ENCODE data around the gene OBSL1. TPM values are rescaled to one million over a fixed set of nuclear protein-coding genes. Genes with fewer than 3 reads are reported as not detected.

The OBSL1 gene
- polyA plus RNA-seq, 3 donors = 64.3 to 87.8 (median 66.4) TPM

DNA sequence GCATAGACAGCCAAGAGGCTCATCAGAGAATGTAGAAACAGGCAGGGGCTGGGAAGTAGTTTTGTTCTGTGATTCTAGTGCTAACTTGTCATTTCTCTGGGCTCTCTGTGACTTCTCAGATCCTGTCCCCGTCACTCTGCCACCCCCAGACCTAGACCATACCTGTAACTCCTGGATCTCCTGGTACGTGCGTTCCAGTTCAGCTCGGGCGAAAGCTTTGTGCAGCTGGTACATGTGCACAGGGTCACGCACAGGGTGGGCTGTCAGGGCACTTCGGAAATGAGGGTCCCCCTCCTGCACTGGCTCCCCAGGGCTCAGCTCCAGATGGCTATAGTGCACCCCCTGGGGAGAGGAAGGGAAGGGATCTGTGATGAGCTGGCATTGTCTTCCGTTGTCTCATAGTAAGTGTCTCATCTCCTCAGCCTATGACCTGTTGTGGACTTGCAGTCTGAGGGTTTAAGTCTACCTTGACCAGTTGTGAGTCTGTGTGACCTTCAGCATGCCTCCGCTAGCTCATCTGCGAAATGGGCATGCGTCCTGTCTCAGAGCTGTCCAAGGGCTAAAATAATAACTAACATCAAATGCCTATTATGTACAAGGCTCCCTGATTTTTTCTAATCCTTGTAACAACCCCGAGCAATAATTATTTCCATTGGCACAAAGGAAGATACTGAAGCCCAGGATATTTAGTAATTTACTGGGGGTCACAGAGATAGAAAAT is 30.4 kb downstream of the OBSL1 start:
- WGBS, 3 donors = 86 to 91% (median 88%) methylated on average over 12 of the region's 12 CpGs
- H3K27ac ChIP-seq (ENCODE audit: low read depth, low read length) = no peak overlapping the region

DNA sequence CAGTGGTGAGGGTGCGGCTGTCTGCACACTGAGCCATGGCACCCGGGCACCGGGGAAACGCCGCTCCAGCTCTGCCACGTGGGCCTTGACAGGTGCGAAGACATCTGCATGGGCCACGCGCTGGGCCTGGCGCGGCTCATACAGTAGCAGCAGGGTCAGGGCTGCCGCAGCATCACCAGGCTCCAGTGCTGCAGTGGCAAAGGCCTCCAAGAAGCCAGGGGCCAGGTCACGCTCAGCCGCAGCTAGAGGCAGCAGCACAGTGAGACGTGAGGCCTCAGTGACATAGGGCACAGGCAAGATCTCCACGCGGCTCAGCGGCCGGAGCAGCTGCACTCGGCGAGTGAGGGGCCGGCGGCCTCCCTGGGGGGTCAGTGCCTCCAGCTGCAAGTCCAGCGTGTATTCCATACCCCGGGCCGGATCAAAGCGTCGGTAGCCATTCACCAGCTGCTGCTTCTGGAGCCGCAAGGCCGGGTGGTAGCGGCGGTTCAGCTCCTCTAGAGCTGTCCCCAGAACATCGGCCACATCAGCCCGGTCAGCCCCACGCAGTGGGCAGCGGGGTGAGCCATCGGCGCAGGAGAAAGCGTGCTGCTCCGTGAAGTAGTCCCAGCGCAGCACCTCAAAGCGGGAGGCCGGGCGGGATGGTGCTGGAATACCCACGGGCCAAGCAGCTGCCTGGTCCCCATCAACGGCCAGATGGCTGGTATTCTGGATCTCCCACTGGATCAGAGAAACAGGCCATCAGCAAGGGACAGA is 31.2 kb downstream of the OBSL1 start:
- 93 to 95% (median 94%) methylated on average over 46 of the region's 46 CpGs for WGBS, 3 donors
- H3K27ac ChIP-seq (ENCODE audit: low read depth, low read length) = no peak overlapping the region

DNA sequence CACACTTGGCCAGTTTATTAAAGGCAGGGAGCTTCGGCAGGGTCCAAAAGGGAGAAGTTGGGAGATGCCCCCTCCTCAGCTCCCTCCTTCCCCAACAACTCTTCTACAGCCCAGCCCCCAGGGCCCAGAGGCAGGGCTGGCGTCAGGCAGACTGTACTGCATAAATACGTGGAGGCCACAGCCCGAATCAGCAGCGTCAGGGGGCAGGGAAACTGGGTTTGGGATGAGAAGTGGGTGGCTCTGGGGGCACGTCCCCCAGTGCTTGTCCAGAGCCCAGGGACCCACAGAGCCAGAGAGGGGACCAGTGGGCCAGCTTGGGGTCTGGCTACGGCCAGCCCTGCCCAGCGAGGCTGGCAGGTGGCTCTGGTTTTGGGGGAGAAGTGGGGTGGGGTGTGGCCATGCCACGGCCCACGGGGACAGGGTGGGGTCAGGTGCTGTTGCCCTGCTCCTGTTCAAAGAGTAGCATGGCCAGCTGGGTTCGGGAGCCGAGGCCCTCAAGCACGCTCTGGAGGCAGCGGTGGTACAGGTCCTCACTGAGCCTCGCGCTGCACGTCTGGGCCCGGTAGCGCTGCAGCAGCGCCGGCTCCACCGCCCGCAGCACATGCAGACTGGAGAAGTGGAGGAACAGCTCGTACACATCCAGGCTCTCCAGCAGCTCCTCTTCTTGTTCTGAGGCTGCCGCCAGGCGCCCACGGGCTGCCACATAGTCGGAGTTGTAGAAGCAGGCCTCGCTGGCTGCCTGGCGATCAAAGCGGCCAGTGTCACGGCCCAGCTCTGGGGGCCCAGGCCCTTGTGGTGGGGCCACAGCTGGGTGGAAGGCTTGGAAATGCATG is 32.2 kb downstream of the OBSL1 start:
- WGBS, 3 donors = 85 to 89% (median 86%) methylated on average over 29 to 32 of the region's 32 CpGs
- no peak overlapping the region for H3K27ac ChIP-seq (ENCODE audit: low read depth, low read length)

DNA sequence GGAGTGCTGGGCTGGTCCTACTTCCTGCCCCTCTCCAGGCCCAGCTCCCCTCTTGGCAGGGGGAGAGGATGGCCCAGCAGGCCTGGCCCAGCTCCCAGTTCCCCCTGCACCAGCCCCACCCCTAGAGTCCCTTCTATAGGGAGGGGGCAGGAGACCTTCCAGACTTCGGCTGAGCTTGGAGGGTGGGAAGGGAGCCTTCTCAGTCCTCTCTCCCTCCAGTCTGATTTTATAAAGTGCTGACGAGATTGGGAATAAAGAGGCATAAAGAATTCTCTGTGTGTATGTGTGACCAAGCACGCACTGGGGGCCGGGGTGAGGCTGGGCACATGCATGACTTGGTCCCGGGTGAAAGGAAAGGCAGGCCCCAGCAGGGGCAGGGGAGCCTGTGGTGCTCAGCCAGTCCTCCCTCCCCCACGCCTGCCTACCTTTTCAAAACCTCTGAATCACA is 32.8 kb downstream of the OBSL1 start:
- no peak overlapping the region for H3K27ac ChIP-seq (ENCODE audit: low read depth, low read length)
- WGBS, 3 donors = 58 to 84% (median 60%) methylated on average over 6 of the region's 6 CpGs

DNA sequence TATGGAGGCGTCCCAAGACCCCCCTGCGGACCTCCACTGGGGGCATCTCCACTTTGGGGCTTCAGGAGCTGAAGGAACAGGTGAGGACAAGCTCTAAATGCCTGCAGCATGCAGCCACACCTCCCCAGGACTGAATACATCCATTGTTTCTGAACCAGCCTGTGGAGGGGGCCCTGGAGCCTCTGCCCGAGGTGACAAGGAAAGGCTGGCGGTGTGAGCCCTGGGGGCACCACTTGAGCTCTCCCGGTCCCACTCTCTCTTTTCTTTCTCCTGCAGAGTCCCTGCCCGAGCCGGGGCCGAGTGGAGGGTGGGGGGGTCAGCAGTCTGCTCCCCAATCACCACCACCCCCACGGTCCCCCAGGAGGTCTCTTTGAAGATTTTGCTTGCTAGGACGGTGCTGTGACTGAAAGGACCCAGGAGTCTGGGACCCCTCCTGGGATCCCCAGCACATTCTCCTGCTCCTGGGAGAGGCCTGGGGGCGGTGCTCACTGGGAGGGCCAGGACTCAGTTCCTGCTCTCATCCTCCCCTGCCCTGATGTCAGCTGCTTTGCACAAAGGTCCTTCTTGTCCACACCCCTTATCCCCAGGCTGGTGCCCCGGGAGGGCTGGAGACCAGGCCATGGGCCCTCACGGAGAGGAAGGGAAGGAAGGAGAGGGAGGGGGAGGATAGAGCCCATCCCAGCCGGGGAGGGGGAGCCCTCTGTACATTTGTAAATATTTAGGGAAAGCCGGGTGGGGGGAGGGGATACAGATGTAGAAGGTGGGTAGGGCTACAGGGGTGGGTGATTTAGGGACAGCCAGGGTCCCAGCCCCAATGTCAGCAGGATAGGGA is 33.5 kb downstream of the OBSL1 start:
- WGBS, 3 donors = 46 to 51% (median 50%) methylated on average over 13 to 15 of the region's 15 CpGs
- H3K27ac ChIP-seq (ENCODE audit: low read depth, low read length) = no peak overlapping the region

DNA sequence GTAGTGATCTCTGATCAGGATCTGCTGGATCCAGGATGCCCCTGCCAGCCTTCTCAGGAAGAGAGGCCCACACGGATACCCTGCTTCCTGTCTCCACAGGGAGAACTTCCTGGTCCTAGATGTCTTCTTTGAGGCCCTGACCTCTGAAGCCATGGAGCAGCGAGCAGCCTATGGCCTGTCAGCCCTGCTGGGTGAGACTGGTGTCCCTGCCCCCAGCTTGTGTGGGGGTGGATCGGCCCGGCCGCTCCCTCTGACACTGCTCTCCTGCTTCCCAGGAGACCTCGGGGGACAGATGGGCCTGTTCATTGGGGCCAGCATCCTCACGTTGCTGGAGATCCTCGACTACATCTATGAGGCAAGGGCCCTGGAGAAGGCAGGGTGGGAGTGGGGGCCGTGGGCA is 34.4 kb downstream of the OBSL1 start:
- WGBS, 3 donors = 48 to 66% (median 58%) methylated on average over 9 of the region's 9 CpGs
- no peak overlapping the region for H3K27ac ChIP-seq (ENCODE audit: low read depth, low read length)

DNA sequence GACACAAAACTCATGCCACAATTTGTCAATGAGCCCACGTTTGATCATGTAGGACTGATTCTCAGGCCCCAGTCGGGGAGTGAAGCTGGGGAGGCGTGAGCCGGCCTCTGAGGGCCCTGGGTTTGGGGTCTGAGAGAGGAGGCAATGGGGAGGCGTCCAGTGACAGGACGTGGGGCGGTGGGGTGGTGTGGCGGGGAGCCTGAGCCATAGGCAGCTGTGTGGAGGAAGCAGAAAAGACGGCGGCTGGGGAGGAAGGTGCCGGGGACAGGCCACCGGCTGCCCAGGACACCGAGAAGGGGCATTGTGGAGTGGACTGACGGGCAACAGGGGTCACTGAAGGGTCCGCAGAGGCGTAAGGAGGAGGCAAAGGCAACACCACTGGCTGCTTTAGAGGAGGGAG is 34.9 kb downstream of the OBSL1 start:
- WGBS, 3 donors = 73 to 84% (median 76%) methylated on average over 16 of the region's 16 CpGs
- H3K27ac ChIP-seq (ENCODE audit: low read depth, low read length) = no peak overlapping the region

DNA sequence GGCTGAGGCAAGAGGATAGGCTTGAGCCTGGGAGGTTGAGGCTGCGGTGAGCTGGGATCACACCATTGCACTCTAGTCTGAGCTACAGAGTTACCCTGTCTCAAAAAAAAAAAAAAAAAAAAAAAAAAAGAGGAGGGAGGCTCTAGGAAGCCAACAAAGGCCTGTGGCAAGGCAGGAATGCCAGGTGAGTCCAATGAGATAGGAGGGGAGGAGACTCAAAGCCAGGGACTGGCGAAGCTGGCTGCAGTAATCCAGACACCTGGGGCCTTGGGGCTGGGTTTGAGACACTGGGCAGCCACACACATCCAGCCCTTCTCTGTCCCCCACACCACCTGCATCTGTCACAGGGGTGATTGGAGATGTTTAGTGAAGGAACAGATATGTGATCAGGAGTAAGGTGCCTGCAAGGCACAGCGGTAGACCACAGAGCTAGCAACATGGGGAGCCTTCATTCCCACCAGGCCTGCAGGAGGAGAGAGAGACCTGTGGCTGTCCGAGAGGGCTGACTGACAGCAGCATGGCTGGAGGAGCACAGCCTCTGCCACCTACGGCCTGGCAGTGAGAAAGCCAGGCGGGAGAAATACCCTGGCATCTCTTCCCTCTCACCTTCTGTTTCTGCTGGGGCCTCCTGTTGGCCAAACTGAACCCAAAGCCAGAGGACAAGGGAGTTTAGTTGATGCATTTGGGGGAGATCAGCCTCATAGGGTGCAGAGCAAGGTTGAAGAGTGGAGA is 37.2 kb downstream of the OBSL1 start:
- H3K27ac ChIP-seq (ENCODE audit: low read depth, low read length) = no peak overlapping the region
- WGBS, 3 donors = 78 to 89% (median 88%) methylated on average over 6 of the region's 6 CpGs

DNA sequence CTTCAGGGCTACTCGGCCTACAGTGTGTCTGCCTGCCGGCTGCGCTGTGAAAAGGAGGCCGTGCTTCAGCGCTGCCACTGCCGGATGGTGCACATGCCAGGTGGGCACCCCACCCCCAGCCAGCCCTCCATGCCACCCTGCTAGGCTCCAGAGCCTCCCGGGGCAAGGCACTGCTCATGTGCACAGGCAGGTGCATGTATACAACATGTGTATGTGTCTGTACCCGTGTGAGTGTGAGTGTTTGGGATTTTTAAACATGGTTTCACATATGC is 39.0 kb downstream of the OBSL1 start:
- WGBS, 3 donors = 76 to 89% (median 80%) methylated on average over 8 of the region's 8 CpGs
- no peak overlapping the region for H3K27ac ChIP-seq (ENCODE audit: low read depth, low read length)

DNA sequence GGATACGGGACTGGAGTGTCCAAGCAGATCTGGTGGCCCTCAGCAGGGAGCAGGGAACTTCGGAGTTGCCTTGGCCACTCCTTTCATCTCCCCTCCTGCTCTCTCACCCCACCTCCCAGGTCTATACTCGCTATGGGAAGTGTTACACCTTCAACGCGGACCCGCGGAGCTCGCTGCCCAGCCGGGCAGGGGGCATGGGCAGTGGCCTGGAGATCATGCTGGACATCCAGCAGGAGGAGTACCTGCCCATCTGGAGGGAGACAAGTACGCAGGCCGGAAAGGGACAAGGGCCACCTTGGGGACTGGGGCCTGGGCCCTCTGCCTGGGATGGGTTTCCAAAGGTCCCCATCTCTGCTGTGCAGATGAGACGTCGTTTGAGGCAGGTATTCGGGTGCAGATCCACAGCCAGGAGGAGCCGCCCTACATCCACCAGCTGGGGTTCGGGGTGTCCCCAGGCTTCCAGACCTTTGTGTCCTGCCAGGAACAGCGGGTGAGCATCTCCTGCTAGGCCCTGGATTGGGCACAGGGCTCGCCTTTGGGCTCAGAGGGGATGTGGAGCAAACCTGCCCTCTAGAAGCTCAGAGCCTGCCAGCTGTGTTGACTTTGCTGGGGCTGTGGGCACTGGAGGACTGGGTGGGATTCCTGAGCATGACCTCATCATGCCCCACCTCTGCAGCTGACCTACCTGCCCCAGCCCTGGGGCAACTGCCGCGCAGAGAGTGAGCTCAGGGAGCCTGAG is 39.5 kb downstream of the OBSL1 start:
- no peak overlapping the region for H3K27ac ChIP-seq (ENCODE audit: low read depth, low read length)
- WGBS, 3 donors = 74 to 80% (median 79%) methylated on average over 20 of the region's 20 CpGs

DNA sequence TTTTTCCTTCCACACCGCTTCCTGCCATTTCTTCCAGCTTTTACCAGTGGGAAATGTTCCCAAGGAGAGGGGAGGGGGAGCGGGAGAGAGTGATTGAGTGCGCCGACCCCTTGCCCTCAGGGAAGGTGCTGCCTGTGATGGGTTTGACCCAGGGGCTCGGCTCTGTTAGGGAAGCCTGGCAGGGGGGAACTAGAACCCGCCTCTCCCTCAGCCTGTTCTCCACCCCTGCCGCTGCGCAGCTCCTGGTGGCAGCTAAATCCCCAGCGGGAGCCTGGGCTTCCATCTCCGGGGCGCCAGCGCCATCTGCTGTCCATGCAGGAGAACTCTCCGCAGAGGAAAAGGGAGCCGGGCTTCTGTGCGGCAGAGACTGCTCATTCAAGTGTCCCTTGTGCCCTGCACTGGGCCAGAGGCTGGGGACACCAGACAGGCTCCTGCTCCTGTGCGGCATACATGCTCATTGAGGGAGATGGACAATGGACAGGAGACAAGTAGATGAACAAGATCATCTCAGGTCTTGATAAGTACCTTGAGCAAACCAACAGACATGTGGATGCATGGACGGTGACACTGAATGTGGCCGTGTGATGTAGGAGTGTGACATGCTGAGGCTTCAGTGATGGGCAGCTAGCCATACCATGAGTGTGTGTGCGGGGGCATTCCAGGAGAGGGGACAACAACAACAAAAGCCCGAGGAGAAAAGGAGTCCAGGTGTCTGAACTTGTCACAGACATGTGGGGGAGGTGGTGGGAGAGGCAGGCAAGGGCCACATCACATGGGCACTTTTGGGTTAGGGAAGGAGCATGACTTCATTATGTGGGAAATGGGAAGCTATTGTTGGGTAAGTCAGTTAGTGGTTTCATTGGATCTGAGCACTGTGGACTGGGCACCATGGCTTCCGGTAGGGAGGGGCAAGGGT is 41.0 kb downstream of the OBSL1 start:
- 11 to 15% (median 14%) methylated on average over 21 of the region's 21 CpGs for WGBS, 3 donors
- no peak overlapping the region for H3K27ac ChIP-seq (ENCODE audit: low read depth, low read length)

DNA sequence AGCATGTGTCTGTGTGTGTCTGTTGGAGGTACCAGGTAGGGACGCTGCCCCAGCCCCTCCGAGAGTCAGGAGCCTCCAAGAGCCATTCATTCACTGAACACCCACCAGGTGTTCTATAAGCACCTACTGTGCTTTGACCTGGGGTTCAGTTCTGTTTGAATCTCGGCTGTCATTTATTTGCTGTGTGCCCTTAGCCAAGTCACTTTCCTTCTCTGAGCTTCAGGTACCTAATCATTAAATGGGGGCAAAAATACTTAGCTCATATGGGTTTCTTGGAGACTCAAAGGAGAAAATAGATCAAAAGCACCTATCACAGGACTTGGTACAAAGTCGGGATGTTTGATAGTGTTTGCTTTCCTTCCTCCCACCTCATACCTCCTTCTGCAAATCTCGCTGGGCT is 43.9 kb downstream of the OBSL1 start:
- no peak overlapping the region for H3K27ac ChIP-seq (ENCODE audit: low read depth, low read length)
- WGBS, 3 donors = 50 to 70% (median 62%) methylated on average over 5 of the region's 5 CpGs

DNA sequence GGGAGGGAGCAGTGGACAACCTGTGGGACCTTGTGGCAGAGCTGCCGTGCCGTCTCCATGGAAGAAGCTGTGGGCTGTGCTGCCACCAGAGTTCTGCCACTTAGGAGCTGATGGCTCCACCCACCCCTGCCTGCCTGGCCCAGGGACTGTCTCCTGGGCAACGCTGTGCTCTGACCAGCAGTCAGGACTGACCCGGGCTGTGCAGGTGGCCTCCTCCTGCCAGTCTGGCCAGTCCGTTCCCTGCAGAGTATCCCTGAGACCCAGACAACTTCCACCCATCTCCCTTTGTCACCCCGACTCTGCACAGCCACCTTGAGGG is 44.3 kb downstream of the OBSL1 start:
- 22 to 61% (median 60%) methylated on average over 6 of the region's 6 CpGs for WGBS, 3 donors
- no peak overlapping the region for H3K27ac ChIP-seq (ENCODE audit: low read depth, low read length)

DNA sequence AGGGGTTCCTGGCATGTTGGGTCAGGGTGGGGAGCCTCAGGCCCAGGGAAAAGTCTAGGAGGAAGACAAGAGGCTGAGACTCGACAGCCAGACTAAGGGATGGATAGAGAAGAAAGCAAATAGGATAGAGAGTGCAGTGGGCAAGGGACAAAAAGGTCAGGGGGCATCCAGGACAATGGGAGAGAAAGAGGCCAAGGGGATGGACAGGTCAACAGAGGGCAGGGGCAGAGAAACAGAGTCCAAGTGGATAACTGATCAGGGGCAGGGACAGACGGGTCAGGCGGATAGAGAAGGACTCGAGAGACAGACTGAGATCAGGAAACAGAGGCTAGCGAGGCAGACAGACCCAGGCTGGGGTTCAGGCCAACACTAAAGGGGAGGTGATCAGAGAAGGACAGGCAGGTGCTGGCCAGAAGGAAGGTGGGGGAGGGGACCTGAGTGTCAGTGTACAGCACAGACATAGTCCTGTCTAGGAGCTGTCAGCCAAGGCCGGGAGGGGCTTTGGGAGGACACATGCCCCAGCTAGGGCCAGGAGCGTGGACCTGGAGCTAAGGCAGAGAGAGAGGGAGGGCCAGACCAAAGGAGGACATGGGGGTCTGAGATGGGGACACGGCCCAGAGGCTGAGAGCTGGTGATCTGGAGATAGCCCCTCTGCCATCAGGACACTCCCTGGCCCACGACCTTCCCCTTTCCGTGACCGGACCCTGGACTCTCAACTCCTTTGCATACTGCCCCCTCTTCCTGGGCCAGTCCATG is 44.8 kb downstream of the OBSL1 start:
- 46 to 53% (median 49%) methylated on average over 10 to 11 of the region's 11 CpGs for WGBS, 3 donors
- no peak overlapping the region for H3K27ac ChIP-seq (ENCODE audit: low read depth, low read length)

DNA sequence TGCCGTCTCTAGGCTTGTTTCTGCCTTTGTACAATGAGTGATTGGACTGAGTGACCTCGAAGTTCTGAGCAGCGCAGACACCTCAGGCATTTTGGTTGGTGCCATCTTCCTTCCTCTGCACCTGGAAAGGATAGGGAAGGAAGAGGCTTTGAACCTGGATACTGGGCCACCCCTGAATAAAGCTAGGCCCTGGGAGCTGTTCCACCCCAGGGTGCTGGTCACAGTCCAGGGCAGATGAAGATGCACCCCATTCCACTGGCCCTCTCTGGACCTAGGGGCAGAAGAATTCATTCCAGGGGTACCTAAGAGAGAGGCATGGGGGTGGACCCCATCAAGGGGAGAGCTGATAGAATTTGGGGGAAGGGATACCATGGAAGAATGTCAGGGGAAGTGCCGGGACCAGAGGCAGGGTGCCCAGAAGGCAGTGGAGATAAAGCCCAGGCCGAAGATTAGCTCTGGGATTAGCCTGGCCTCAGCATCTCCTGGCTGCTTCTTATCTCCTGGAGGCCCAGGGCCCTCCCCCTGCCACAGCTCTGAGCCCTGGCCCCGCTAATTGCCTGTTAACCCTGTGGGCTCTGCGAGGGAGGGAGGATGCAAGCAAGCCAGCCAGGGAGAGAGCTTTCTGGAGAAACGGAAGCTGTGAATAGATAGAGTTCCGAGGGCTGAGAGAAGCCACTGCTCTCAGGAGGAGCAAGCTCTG is 45.7 kb downstream of the OBSL1 start:
- no peak overlapping the region for H3K27ac ChIP-seq (ENCODE audit: low read depth, low read length)
- WGBS, 3 donors = 38 to 47% (median 45%) methylated on average over 9 of the region's 9 CpGs

Measured in adipose tissue (tissue), 3 donors.